Measurements from ENCODE around the gene CTDP1. TPM values are rescaled to one million over a fixed set of nuclear protein-coding genes. Genes with fewer than 3 reads are reported as not detected.

CTDP1 gene
- total RNA-seq, 2 experiments from 2014 or later: 69.0 to 79.6 TPM

DNA sequence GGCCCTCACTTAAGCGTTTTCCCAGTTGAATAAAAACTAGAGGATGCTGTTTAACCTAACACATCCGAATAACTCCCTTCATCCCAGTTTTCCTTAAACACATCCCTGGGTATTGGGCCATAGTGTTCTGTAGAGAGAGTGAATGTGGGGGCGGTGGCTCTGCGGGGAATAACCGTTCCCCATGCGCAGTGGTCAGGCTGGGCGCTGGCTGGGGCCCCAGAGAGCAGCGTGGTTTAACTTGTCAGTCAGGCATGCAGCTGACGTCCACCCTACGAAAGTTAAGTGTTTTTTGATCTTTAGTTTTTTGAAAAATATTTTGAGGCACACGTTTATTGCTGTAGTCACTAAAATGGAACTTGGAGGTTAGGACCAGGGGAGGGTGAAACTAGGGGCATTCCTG, 33.7 kb downstream of the CTDP1 start:
- H3K9me3 Mint-ChIP-seq: no peaks in the 10 kb centered on the region
- ChIA-PET POLR2A (no interaction called here), CTCF (no interaction called here)
- Histone ChIP-seq H3K27ac (ENCODE audit: low read depth in 1 of 2, low read length in 2 of 2) (no peak overlapping the region), H3K9me3 (ENCODE audit: control insufficient read depth in 1 of 2, insufficient read depth in 1 of 2, low read length in 2 of 2) (peaks cover 0 to 4% of the 10 kb centered on the region in 2 experiments), H3K4me1 (ENCODE audit: insufficient read depth, low read length) (no peaks in the 10 kb centered on the region), H3K4me3 (ENCODE audit: low read length) (no peak overlapping the region), H3K27me3 (ENCODE audit: control insufficient read depth in 1 of 2, insufficient read depth in 2 of 2, low read length in 2 of 2) (no peaks in the 10 kb centered on the region), H3K36me3 (ENCODE audit: insufficient read depth, low read length) (peaks cover 85% of the 10 kb centered on the region)
- H3K36me3 Mint-ChIP-seq (ENCODE audit: low read depth): peaks cover 77% of the 10 kb centered on the region
- DNase-seq: no peak
- TF ChIP-seq, protein P1, sequence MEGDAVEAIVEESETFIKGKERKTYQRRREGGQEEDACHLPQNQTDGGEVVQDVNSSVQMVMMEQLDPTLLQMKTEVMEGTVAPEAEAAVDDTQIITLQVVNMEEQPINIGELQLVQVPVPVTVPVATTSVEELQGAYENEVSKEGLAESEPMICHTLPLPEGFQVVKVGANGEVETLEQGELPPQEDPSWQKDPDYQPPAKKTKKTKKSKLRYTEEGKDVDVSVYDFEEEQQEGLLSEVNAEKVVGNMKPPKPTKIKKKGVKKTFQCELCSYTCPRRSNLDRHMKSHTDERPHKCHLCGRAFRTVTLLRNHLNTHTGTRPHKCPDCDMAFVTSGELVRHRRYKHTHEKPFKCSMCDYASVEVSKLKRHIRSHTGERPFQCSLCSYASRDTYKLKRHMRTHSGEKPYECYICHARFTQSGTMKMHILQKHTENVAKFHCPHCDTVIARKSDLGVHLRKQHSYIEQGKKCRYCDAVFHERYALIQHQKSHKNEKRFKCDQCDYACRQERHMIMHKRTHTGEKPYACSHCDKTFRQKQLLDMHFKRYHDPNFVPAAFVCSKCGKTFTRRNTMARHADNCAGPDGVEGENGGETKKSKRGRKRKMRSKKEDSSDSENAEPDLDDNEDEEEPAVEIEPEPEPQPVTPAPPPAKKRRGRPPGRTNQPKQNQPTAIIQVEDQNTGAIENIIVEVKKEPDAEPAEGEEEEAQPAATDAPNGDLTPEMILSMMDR (IDR thresholded peaks at IDR 0.05): no peak
- ATAC-seq (ENCODE audit: poor library complexity): no peak
- no peaks in the 10 kb centered on the region for H3K4me1 Mint-ChIP-seq (ENCODE audit: low read depth)
- H3K4me3 Mint-ChIP-seq: no peak overlapping the region
- H3K27me3 Mint-ChIP-seq: no peaks in the 10 kb centered on the region
- H3K27ac Mint-ChIP-seq: peak overlapping the region; percentile 53
- intact Hi-C loops (cut with DNase I, micrococcal nuclease): no loop called here

DNA sequence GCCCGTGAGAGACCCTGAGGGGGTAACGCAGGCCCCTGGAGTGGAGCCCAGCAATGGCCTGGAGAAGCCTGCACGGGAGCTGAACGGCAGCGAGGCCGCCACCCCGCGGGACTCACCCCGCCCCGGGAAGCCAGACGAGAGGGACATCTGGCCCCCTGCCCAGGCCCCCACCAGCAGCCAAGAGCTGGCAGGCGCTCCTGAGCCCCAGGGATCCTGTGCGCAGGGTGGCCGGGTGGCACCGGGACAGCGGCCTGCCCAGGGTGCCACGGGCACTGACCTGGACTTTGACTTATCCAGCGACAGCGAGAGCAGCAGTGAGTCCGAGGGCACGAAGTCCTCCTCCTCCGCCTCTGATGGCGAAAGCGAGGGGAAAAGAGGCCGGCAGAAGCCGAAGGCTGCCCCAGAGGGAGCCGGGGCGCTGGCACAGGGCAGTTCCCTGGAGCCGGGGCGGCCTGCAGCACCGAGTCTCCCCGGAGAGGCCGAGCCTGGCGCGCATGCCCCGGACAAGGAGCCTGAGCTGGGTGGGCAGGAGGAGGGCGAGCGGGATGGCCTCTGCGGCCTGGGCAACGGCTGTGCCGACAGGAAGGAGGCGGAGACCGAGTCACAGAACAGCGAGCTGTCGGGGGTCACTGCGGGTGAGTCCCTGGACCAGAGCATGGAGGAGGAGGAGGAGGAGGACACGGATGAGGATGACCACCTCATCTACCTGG, 35.1 kb downstream of the CTDP1 start:
- intact Hi-C loops (cut with DNase I, micrococcal nuclease): no loop called here
- no peaks in the 10 kb centered on the region for H3K9me3 Mint-ChIP-seq
- ChIA-PET CTCF (no interaction called here), POLR2A (no interaction called here)
- no peak for DNase-seq
- no peaks in the 10 kb centered on the region for H3K27me3 Mint-ChIP-seq
- no peak overlapping the region for H3K27ac ChIP-seq (ENCODE audit: low read depth in 1 of 2, low read length in 2 of 2)
- H3K36me3 ChIP-seq (ENCODE audit: insufficient read depth, low read length): peaks cover 88% of the 10 kb centered on the region
- TF ChIP-seq, protein P1 (IDR thresholded peaks at IDR 0.05): no peak
- H3K36me3 Mint-ChIP-seq (ENCODE audit: low read depth): peaks cover 79% of the 10 kb centered on the region
- H3K4me3 ChIP-seq (ENCODE audit: low read length): no peak overlapping the region
- H3K4me1 Mint-ChIP-seq (ENCODE audit: low read depth): no peaks in the 10 kb centered on the region
- H3K27me3 ChIP-seq (ENCODE audit: control insufficient read depth in 1 of 2, insufficient read depth in 2 of 2, low read length in 2 of 2): no peaks in the 10 kb centered on the region
- no peak for ATAC-seq (ENCODE audit: poor library complexity)
- H3K4me1 ChIP-seq (ENCODE audit: insufficient read depth, low read length): no peaks in the 10 kb centered on the region
- H3K4me3 Mint-ChIP-seq: no peak overlapping the region
- H3K27ac Mint-ChIP-seq: no peak overlapping the region
- peaks cover 0 to 10% of the 10 kb centered on the region in 2 experiments for H3K9me3 ChIP-seq (ENCODE audit: control insufficient read depth in 1 of 2, insufficient read depth in 1 of 2, low read length in 2 of 2)

DNA sequence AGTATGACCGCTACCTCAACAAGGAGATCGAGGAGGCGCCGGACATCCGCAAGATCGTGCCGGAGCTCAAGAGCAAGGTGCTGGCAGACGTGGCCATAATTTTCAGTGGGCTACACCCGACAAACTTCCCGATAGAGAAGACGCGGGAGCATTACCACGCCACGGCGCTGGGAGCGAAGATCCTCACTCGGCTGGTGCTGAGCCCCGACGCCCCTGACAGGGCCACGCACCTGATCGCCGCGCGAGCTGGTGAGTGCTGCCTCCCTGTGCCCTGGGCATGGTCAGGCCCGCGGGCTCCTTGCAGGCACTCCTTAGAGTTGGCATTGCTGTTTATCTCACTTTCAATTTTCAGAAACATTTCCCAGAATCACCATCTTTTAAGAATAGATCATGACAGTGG, 35.7 kb downstream of the CTDP1 start:
- H3K4me1 Mint-ChIP-seq (ENCODE audit: low read depth): no peaks in the 10 kb centered on the region
- peaks cover 87% of the 10 kb centered on the region for H3K36me3 ChIP-seq (ENCODE audit: insufficient read depth, low read length)
- H3K27ac ChIP-seq (ENCODE audit: low read depth in 1 of 2, low read length in 2 of 2): no peak overlapping the region
- DNase-seq (no peak), ATAC-seq (ENCODE audit: poor library complexity) (no peak)
- ChIA-PET POLR2A (no interaction called here), CTCF (no interaction called here)
- H3K4me1 ChIP-seq (ENCODE audit: insufficient read depth, low read length): no peaks in the 10 kb centered on the region
- no peak overlapping the region for H3K4me3 ChIP-seq (ENCODE audit: low read length)
- peak overlapping the region; percentile 47 for H3K27ac Mint-ChIP-seq
- H3K9me3 Mint-ChIP-seq: no peaks in the 10 kb centered on the region
- no peaks in the 10 kb centered on the region for H3K27me3 Mint-ChIP-seq
- intact Hi-C loops (cut with DNase I, micrococcal nuclease): no loop called here
- no peak overlapping the region for H3K4me3 Mint-ChIP-seq
- H3K36me3 Mint-ChIP-seq (ENCODE audit: low read depth): peaks cover 79% of the 10 kb centered on the region
- no peaks in the 10 kb centered on the region for H3K27me3 ChIP-seq (ENCODE audit: control insufficient read depth in 1 of 2, insufficient read depth in 2 of 2, low read length in 2 of 2)
- peaks cover 0 to 10% of the 10 kb centered on the region in 2 experiments for H3K9me3 ChIP-seq (ENCODE audit: control insufficient read depth in 1 of 2, insufficient read depth in 1 of 2, low read length in 2 of 2)
- TF ChIP-seq, protein P1 (IDR thresholded peaks at IDR 0.05): no peak
